ENCODE data around the gene SMYD3.
"Not testable (repeated sequence)": the region's sequence is repeated elsewhere in the genome, so short reads cannot be mapped to it uniquely, and the experiment has no call there.

The SMYD3 gene

DNA sequence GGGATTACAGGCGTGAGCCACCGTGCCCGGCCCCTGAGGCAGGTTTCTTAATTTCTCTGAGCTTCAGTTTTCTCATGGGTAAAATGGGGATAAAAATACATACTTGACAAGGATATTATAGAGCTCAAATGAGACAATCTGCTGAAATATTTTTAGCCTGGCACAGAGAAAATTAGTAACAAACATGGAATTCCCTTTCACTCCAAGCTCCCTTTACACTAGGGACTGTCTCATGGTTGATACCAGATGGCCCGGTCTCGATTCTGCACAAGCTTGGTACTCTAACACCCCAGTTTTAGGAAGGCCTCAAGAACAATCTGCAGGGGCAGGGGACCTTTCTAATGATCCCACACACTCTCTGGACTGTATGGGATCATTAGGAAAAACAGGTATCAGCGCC is 671.7 kb downstream of the SMYD3 start:
- no peaks in the 10 kb centered on the region for H3K27me3 Mint-ChIP-seq
- DNase-seq (no peak), ATAC-seq (replicated peaks) (no peak)
- H3K4me3 Mint-ChIP-seq, result no peak overlapping the region
- H3K27ac Mint-ChIP-seq, result no peak overlapping the region
- peaks cover 13 to 25% of the 10 kb centered on the region in 2 donors for H3K36me3 Mint-ChIP-seq
- no peaks in the 10 kb centered on the region for H3K4me1 Mint-ChIP-seq
- H3K9me3 Mint-ChIP-seq, result peaks cover 0 to 4% of the 10 kb centered on the region in 2 donors

DNA sequence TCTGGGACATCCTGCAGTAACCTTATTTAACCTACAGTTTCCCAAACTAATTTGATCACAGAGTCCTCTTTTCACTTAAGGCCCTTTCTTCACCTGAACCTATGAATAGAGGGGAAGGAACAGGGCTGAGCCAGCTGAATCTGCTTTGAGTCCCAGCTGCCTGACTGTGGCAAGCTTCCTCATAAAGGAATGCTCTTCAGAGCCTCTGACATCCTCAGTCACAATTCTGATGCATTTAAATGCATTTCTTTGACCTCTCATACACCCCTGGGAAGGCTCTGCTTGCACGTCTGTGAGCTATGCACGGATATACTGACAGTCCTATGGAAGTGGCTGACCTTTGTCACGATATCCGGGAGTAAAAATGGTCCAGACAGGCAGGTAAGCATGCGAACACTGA is 673.1 kb downstream of the SMYD3 start:
- ATAC-seq (replicated peaks), result no peak
- Mint-ChIP-seq H3K27ac (no peak overlapping the region), H3K9me3 (peaks cover 0 to 5% of the 10 kb centered on the region in 2 donors), H3K4me1 (no peaks in the 10 kb centered on the region), H3K27me3 (no peaks in the 10 kb centered on the region), H3K4me3 (no peak overlapping the region), H3K36me3 (peaks cover 17 to 30% of the 10 kb centered on the region in 2 donors)
- DNase-seq, result no peak

DNA sequence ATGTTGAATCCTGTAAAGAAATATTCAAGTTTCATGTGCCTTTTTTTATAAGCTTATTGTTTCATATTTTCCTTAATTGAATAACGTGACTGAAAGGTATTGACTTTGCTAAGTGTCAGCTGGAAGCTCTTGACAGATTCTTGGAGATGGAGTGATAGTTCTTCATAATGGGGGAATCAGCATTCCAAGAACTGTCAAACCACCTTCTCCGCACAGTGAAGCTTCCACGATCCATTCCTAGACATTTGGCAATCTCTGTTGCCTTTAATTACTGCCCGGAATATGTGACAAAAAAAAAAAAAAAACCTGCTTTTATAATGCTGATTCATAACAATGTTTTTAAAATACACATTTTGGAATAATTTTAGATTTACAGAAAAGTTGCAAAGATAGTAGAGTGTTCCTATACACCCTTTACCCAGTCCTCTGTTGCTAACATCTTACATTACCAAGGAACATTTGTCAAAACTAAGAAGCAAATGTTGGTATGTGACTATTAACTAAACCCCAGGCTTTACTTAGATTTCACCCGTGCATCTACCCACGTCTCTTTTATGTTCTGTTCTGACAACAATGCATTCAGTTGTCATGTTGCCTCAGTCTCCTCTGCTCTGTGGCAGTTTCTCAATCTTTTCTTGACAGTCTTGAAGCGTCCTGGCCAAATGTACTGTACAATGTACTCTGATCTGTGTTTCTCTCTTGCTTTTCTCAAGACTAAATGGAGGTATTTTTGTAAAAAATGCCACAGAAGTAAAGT is 674.1 kb downstream of the SMYD3 start:
- Mint-ChIP-seq H3K27ac (no peak overlapping the region), H3K4me3 (no peak overlapping the region), H3K9me3 (peaks cover 0 to 5% of the 10 kb centered on the region in 2 donors), H3K4me1 (no peaks in the 10 kb centered on the region), H3K27me3 (no peaks in the 10 kb centered on the region), H3K36me3 (peaks cover 17 to 30% of the 10 kb centered on the region in 2 donors)
- DNase-seq (no peak), ATAC-seq (replicated peaks) (no peak)

DNA sequence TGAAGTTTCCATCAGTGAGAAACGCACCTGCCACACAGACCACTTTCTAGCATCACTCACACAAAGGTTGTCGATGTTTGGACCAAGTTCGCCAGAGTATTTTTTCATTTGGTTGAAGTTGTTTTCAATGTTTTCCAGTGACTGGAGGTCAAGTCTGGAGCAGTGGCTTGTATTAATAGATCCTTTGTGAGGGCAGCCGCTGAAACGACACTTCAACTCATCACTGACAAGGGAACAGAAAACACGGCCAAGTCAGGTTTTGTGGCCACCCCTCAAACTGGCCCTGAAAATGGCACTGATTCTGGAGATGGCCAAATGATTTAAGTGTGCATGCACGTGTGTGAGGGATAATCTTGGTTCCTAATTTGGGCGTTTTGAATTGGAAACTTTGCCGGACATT is 675.6 kb downstream of the SMYD3 start:
- no peak overlapping the region for H3K4me3 Mint-ChIP-seq
- H3K27ac Mint-ChIP-seq, result no peak overlapping the region
- DNase-seq (no peak), ATAC-seq (replicated peaks) (no peak)
- H3K4me1 Mint-ChIP-seq, result no peaks in the 10 kb centered on the region
- H3K36me3 Mint-ChIP-seq, result peaks cover 14 to 36% of the 10 kb centered on the region in 2 donors
- no peaks in the 10 kb centered on the region for H3K27me3 Mint-ChIP-seq
- H3K9me3 Mint-ChIP-seq, result peaks cover 3 to 5% of the 10 kb centered on the region in 2 donors

DNA sequence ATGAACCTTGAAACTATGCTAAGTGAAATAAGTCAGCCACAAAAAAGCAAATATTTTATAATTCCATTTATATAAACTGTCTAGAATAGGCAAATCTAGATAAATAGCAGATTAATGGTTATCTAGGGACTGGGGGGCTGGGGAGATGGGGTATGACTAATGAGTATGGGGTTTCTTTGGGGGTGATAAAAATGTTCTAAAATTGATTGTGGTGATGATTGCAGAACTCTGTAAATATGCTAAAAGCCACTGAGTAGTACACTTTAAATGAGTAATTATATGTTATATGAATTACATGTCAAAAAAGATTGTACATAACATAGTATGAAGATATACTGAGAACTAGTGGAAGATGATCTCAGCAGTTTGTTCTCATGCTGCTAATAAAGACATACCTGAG is 677.3 kb downstream of the SMYD3 start:
- peaks cover 10 to 40% of the 10 kb centered on the region in 2 donors for H3K36me3 Mint-ChIP-seq
- no peaks in the 10 kb centered on the region for H3K4me1 Mint-ChIP-seq
- peaks cover 3 to 5% of the 10 kb centered on the region in 2 donors for H3K9me3 Mint-ChIP-seq
- H3K4me3 Mint-ChIP-seq, result no peak overlapping the region
- no peak for ATAC-seq (replicated peaks)
- no peak overlapping the region for H3K27ac Mint-ChIP-seq
- H3K27me3 Mint-ChIP-seq, result no peaks in the 10 kb centered on the region
- no peak for DNase-seq

DNA sequence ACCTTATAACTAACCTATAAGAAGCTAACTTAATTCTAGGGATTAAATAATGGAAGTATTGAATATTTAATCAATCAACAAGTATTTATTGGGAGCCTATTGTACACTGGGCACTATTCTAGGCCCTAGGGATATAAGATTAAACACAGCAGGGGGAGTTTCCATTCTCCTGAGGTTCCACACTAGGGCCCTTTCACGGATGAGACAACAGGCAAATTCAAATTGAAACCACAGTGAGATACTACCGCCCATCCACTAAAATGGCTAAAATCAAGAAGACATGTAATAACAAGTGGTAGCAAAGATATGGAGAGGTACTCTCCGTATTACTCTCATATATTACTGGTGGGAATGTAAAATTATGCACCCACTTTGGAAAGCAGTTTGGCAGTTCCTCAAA is 677.9 kb downstream of the SMYD3 start:
- H3K36me3 Mint-ChIP-seq, result peaks cover 10 to 40% of the 10 kb centered on the region in 2 donors
- no peak overlapping the region for H3K4me3 Mint-ChIP-seq
- H3K27me3 Mint-ChIP-seq, result no peaks in the 10 kb centered on the region
- H3K27ac Mint-ChIP-seq, result no peak overlapping the region
- no peak for DNase-seq
- peaks cover 3 to 5% of the 10 kb centered on the region in 2 donors for H3K9me3 Mint-ChIP-seq
- H3K4me1 Mint-ChIP-seq, result no peaks in the 10 kb centered on the region
- ATAC-seq (replicated peaks), result no peak

DNA sequence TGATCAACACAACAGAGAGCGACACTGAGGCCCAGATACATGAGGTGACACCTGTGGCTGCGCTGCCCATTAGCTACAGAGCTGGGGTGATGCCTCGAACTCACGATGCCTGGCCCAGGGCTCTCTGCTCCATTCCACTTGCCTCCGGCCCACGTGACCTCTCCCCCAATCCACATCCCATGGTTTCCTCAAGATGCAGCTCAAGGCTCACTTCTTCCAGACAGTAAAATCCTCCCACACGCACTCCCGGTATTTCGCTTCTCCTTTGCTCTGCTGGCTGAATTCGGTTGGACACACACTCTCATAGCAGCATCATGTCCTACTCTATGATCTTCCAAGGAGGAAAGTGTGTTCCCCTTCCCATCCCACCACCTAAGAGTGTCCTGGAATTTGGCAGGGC is 679.8 kb downstream of the SMYD3 start:
- Mint-ChIP-seq H3K27me3 (no peaks in the 10 kb centered on the region), H3K27ac (no peak overlapping the region), H3K4me1 (no peaks in the 10 kb centered on the region), H3K4me3 (no peak overlapping the region), H3K9me3 (peaks cover 3 to 8% of the 10 kb centered on the region in 2 donors), H3K36me3 (peaks cover 16 to 51% of the 10 kb centered on the region in 2 donors)
- DNase-seq, result no peak
- ATAC-seq (replicated peaks), result no peak

DNA sequence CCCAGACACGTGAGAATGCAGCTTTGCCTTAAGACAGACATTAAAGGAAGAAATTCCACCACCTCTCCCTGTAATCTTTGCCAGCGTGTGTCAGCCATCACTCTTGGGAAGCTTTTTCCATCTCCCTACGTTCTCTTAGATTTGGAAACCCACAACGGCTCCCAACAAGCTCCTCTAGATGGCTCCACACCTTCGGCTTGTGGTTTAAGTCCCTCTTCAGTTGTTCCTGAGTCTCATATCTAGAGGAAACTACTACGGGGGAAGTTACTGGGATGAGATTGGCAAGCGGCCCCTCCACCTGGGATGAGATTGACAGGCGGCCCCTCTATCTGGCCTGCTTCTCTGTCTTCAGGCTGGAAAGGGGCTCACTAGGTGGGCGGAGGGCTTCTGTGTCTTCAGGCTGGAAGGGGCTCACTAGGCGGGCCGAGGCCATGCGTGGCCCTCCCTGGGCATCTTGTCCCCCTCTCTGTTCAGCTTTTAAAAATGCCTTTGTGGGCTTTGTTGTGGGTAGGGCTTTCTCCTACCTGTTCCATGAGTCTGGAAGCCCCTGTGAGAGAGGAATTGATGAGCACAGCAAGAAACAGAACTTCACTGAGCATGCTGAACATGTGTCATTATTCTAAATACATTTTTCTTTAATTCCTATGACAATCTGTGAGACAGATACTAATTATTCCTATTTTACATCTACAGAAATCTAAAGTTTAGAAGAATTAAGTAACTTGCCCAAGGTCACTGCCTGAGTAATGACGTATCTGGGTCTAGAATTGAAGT is 681.8 kb downstream of the SMYD3 start:
- no peaks in the 10 kb centered on the region for H3K4me1 Mint-ChIP-seq
- H3K27ac Mint-ChIP-seq, result no peak overlapping the region
- no peak overlapping the region for H3K4me3 Mint-ChIP-seq
- no peaks in the 10 kb centered on the region for H3K27me3 Mint-ChIP-seq
- H3K36me3 Mint-ChIP-seq, result peaks cover 12 to 40% of the 10 kb centered on the region in 2 donors
- DNase-seq (no peak), ATAC-seq (replicated peaks) (no peak)
- H3K9me3 Mint-ChIP-seq, result peaks cover 3 to 5% of the 10 kb centered on the region in 2 donors

DNA sequence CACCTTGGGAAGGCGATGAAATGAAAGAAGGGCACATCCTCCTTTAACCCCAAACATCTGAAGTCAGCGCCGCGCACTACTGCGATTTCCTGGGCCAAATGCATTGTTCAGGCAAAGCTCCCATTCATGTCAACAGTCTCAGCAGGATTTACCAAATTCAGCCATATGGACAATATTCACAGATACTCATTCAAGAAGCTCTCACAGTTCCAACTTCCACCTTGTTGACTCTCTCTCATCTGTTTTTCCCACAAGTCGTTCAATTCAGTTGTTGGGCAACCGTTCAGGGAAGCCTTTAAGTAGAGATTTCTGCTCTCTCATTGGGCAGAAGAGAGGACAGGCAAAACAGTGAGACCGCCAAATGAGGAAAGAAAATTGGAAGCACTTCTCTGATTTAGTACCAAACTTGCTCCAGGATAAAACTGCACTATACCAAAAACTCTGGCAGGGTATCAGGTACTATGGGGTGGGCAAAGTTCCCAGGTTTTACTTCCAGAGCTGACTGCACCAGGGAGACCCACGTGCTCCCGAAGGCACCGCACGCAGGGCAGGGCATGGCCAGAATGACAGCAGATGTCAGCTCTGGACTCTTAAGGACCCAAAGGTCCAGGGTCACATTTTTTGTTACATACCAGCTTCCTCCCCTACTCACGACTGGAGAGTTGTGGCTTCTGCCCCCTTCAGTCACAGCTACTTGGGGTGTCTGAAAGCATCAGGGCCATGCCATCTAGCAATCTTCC is 683.5 kb downstream of the SMYD3 start:
- Mint-ChIP-seq H3K27ac (no peak overlapping the region), H3K4me1 (no peaks in the 10 kb centered on the region), H3K36me3 (peaks cover 8 to 35% of the 10 kb centered on the region in 2 donors), H3K27me3 (no peaks in the 10 kb centered on the region), H3K4me3 (no peak overlapping the region), H3K9me3 (peaks cover 3% of the 10 kb centered on the region in 2 donors)
- DNase-seq (no peak), ATAC-seq (replicated peaks) (no peak)

DNA sequence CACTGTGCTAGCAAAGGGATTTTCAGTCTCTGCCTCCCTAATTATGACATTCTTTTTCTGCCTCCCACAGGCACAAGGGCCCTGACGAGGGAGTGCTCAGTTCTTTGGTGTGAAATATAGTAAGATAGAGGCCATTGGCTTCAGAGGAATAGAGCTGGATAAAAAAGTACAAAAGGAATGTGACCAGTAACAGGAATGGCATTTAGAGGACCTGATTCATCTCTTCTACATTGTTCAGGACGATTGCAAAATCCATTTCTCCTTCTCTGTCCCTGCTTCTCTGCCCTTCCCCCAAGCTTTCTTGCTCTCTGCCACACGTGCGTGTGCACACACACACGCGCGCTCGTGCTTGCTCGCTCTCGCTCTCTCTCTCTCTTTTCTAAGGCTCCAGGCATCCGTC is 684.1 kb downstream of the SMYD3 start:
- H3K36me3 Mint-ChIP-seq, result peaks cover 8 to 35% of the 10 kb centered on the region in 2 donors
- DNase-seq (no peak), ATAC-seq (replicated peaks) (no peak)
- no peaks in the 10 kb centered on the region for H3K27me3 Mint-ChIP-seq
- H3K4me1 Mint-ChIP-seq, result no peaks in the 10 kb centered on the region
- H3K4me3 Mint-ChIP-seq, result no peak overlapping the region
- peaks cover 3 to 4% of the 10 kb centered on the region in 2 donors for H3K9me3 Mint-ChIP-seq
- H3K27ac Mint-ChIP-seq, result no peak overlapping the region

DNA sequence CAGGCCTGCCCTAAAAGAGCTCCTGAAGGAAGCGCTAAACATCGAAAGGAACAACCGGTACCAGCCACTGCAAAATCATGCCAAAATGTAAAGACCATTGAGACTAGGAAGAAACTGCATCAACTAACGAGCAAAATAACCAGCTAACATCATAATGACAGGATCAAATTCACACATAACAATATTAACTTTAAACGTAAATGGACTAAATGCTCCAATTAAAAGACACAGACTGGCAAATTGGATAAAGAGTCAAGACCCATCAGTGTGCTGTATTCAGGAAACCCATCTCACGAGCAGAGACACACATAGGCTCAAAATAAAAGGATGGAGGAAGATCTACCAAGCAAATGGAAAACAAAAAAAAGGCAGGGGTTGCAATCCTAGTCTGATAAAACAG is 688.7 kb downstream of the SMYD3 start:
- H3K4me1 Mint-ChIP-seq; H3K4me3 Mint-ChIP-seq; H3K9me3 Mint-ChIP-seq; ATAC-seq (replicated peaks); DNase-seq; H3K27ac Mint-ChIP-seq; H3K27me3 Mint-ChIP-seq; H3K36me3 Mint-ChIP-seq: not testable (repeated sequence)

DNA sequence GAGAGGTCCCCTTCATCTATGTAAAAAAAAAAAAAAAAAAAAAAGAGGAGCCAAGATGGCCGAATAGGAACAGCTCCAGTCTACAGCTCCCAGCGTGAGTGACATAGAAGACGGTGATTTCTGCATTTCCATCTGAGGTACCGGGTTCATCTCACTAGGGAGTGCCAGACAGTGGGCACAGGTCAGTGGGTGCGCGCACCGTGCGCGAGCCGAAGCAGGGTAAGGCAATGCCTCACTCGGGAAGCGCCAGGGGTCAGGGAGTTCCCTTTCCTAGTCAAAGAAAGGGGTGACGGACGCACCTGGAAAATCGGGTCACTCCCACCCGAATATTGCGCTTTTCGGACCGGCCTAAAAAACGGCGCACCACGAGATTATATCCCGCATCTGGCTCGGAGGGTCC is 690.6 kb downstream of the SMYD3 start:
- not testable (repeated sequence) for DNase-seq; H3K27me3 Mint-ChIP-seq; H3K27ac Mint-ChIP-seq; H3K9me3 Mint-ChIP-seq; H3K4me3 Mint-ChIP-seq; H3K4me1 Mint-ChIP-seq; H3K36me3 Mint-ChIP-seq; ATAC-seq (replicated peaks)

DNA sequence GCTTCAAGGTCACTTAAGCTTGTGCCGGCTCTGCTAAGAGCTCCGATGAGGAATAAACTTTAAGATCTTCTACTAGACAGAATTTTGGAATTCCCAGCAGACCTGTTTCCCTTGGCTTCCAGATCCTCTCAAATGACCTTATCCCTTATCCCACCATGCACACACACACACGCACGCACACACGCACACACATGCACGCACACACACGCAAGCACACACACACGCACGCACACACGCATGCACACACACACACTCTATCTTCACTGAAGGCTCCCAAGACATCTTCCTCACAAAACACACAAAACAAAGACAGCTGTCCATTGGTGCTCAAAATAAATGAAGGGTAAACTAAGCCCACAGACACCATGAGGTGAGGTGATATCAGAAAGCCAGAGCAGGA is 692.4 kb downstream of the SMYD3 start:
- ATAC-seq (replicated peaks), result no peak
- Mint-ChIP-seq H3K27me3 (no peaks in the 10 kb centered on the region), H3K9me3 (peaks cover 0 to 1% of the 10 kb centered on the region in 2 donors)

DNA sequence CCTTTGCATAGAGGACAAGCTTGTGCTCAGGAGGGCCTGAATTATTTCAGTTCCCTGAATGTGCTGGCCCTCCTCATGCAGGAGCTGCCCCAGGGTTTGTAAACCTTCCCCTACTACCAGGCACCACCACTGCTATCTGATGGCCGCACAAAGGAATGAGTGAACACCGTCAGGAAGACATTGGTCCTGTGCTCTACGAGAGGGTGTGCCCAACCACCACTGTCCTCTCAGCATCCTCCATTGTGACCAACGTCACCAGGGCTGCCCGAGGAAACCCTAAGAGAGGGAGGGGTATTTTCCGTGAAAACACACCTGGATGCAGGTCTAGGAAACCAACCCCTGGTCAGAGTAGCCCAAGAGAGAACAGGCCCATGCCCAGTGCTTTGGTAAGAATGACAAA is 694.8 kb downstream of the SMYD3 start:
- DNase-seq, result no peak
- no peaks in the 10 kb centered on the region for H3K36me3 Mint-ChIP-seq
- H3K27ac Mint-ChIP-seq, result no peak overlapping the region
- H3K4me1 Mint-ChIP-seq, result peaks cover 30 to 45% of the 10 kb centered on the region in 2 donors
- no peak for ATAC-seq (replicated peaks)
- no peaks in the 10 kb centered on the region for H3K27me3 Mint-ChIP-seq
- H3K9me3 Mint-ChIP-seq, result no peaks in the 10 kb centered on the region
- H3K4me3 Mint-ChIP-seq, result no peak overlapping the region

More for the DNA sequence above, 692.4 kb downstream of the SMYD3 start:
- DNase-seq, result no peak
- Mint-ChIP-seq H3K4me3 (no peak overlapping the region), H3K36me3 (no peaks in the 10 kb centered on the region), H3K27ac (no peak overlapping the region), H3K4me1 (peaks cover 12 to 24% of the 10 kb centered on the region in 2 donors)
